RWPE1 (cell line): ENCODE results near the gene GPR25.

Experiments
- CTCF ChIA-PET: fragments of 350-600 bp; sonication (Branson Sonifier 250); formaldehyde crosslinking; extraction: SDS; loops from one replicate; lab custom pipeline; 2021; lab: Yijun Ruan, JAX
- POLR2A ChIA-PET: fragments of 400-600 bp; formaldehyde crosslinking; extraction: SDS; loops from one replicate; lab custom pipeline; 2020; ENCODE audit warnings: antibody characterized with exemption; ENCODE audit not compliant: low non-redundant PET; lab: Yijun Ruan, JAX
- DNase-seq: peaks from one replicate; pipeline ENCODE4 v3.0.0; 2012; ENCODE audit warnings: low spot score
- H3K27ac ChIP-seq: fragments of 450-650 bp; 2 replicates; pipeline ENCODE4 v1.5.1; 2017
- CTCF ChIP-seq: fragments of 450-650 bp; conservative IDR thresholded peaks from 2 replicates; pipeline ENCODE4 v1.5.1; 2017; ENCODE audit warnings: low read depth, mild to moderate bottlenecking

The GPR25 gene

GRCh38 chr1:200845360-200845759 lies 27.4 kb upstream of the GPR25 start:
- ChIA-PET POLR2A (no interaction called here), CTCF (interaction anchor here (0.5 to 1.0 kb wide), 3 partner anchors 12 to 223 kb away, joined by 4 to 5 read pairs (median 4); no protein-coding TSS in a partner anchor)
- H3K27ac ChIP-seq: no peak overlapping the region
- no peak for DNase-seq
- TF ChIP-seq CTCF: no peak

GRCh38 chr1:200846398-200846797 lies 26.4 kb upstream of the GPR25 start:
- CTCF ChIA-PET: interaction anchor here (0.6 to 1.0 kb wide), 2 partner anchors 11 to 117 kb away, joined by 4 to 6 read pairs; no protein-coding TSS in a partner anchor
- POLR2A ChIA-PET: no interaction called here
- DNase-seq: no peak

GRCh38 chr1:200849430-200849829 lies 23.4 kb upstream of the GPR25 start:
- no peak for TF ChIP-seq CTCF
- CTCF ChIA-PET: interaction anchor here (0.7 kb wide), 1 partner anchor 78 kb away, joined by 4 read pairs; no protein-coding TSS in a partner anchor
- POLR2A ChIA-PET: no interaction called here
- no peak overlapping the region for H3K27ac ChIP-seq
- DNase-seq: no peak

More at GRCh38 chr1:200846398-200846797, 26.4 kb upstream of the GPR25 start:
- no peak for TF ChIP-seq CTCF
- H3K27ac ChIP-seq: no peak overlapping the region

- ChIA-PET CTCF (interaction anchor here (0.7 kb wide), 1 partner anchor 292 kb away, joined by 3 read pairs; no protein-coding TSS in a partner anchor), POLR2A (no interaction called here)
- DNase-seq: no peak
- no peak for TF ChIP-seq CTCF
- no peak overlapping the region for H3K27ac ChIP-seq
Observed at GRCh38 chr1:200850554-200850953, 22.2 kb upstream of the GPR25 start.

- CTCF ChIA-PET: interaction anchor here (0.8 kb wide), 1 partner anchor 11 kb away, joined by 4 read pairs; no protein-coding TSS in a partner anchor
- no peak for DNase-seq
- no peak for TF ChIP-seq CTCF
Observed at GRCh38 chr1:200856716-200857357, 15.9 kb upstream of the GPR25 start.

GRCh38 chr1:200857804-200858203 lies 15.0 kb upstream of the GPR25 start:
- TF ChIP-seq CTCF: no peak
- ChIA-PET POLR2A (no interaction called here), CTCF (no interaction called here)
- H3K27ac ChIP-seq: no peak overlapping the region
- no peak for DNase-seq

More at GRCh38 chr1:200856716-200857357, 15.9 kb upstream of the GPR25 start:
- POLR2A ChIA-PET: interaction anchor here (0.6 kb wide), 1 partner anchor 261 kb away, joined by 3 read pairs; no protein-coding TSS in a partner anchor
- no peak overlapping the region for H3K27ac ChIP-seq
